ENCODE data around the gene LAMB4.

LAMB4 gene

GRCh38 chr7:108014747-108015682, 115.1 kb downstream of the LAMB4 start:
- no peak for DNase-seq (ENCODE audit: low read depth)
- TF ChIP-seq CTCF (IDR thresholded peaks at IDR 0.05; ENCODE audit: low read depth, low read length, missing control alignments) = no peak

GRCh38 chr7:108014215-108014614, 115.9 kb downstream of the LAMB4 start:
- TF ChIP-seq CTCF (IDR thresholded peaks at IDR 0.05; ENCODE audit: low read depth, low read length, missing control alignments) = no peak
- DNase-seq (ENCODE audit: low read depth) = no peak
- H3K4me3 ChIP-seq (ENCODE audit: low read depth, low read length) = no peak overlapping the region

More at GRCh38 chr7:108014747-108015682, 115.1 kb downstream of the LAMB4 start:
- no peak overlapping the region for H3K4me3 ChIP-seq (ENCODE audit: low read depth, low read length)

- no peak for DNase-seq (ENCODE audit: low read depth)
- no peak overlapping the region for H3K4me3 ChIP-seq (ENCODE audit: low read depth, low read length)
Measured at GRCh38 chr7:108012499-108013430, 117.4 kb downstream of the LAMB4 start.

GRCh38 chr7:108010377-108010776, 119.8 kb downstream of the LAMB4 start:
- TF ChIP-seq CTCF (IDR thresholded peaks at IDR 0.05; ENCODE audit: low read depth, low read length, missing control alignments) = no peak
- H3K4me3 ChIP-seq (ENCODE audit: low read depth, low read length) = no peak overlapping the region
- no peak for DNase-seq (ENCODE audit: low read depth)

More at GRCh38 chr7:108012499-108013430, 117.4 kb downstream of the LAMB4 start:
- TF ChIP-seq CTCF (IDR thresholded peaks at IDR 0.05; ENCODE audit: low read depth, low read length, missing control alignments) = no peak

- TF ChIP-seq CTCF (IDR thresholded peaks at IDR 0.05; ENCODE audit: low read depth, low read length, missing control alignments) = no peak
Measured at GRCh38 chr7:108009873-108010272, 120.3 kb downstream of the LAMB4 start.

GRCh38 chr7:108008827-108009226, 121.3 kb downstream of the LAMB4 start:
- no peak for TF ChIP-seq CTCF (IDR thresholded peaks at IDR 0.05; ENCODE audit: low read depth, low read length, missing control alignments)
- H3K4me3 ChIP-seq (ENCODE audit: low read depth, low read length) = no peak overlapping the region
- no peak for DNase-seq (ENCODE audit: low read depth)

More at GRCh38 chr7:108009873-108010272, 120.3 kb downstream of the LAMB4 start:
- no peak for DNase-seq (ENCODE audit: low read depth)
- H3K4me3 ChIP-seq (ENCODE audit: low read depth, low read length) = no peak overlapping the region

Measured in GM12864 (cell line).